ENCODE data around the gene DENND5A.

- TF ChIP-seq, protein P1, sequence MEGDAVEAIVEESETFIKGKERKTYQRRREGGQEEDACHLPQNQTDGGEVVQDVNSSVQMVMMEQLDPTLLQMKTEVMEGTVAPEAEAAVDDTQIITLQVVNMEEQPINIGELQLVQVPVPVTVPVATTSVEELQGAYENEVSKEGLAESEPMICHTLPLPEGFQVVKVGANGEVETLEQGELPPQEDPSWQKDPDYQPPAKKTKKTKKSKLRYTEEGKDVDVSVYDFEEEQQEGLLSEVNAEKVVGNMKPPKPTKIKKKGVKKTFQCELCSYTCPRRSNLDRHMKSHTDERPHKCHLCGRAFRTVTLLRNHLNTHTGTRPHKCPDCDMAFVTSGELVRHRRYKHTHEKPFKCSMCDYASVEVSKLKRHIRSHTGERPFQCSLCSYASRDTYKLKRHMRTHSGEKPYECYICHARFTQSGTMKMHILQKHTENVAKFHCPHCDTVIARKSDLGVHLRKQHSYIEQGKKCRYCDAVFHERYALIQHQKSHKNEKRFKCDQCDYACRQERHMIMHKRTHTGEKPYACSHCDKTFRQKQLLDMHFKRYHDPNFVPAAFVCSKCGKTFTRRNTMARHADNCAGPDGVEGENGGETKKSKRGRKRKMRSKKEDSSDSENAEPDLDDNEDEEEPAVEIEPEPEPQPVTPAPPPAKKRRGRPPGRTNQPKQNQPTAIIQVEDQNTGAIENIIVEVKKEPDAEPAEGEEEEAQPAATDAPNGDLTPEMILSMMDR (IDR thresholded peaks at IDR 0.05), result no peak
- TF ChIP-seq, protein P2, sequence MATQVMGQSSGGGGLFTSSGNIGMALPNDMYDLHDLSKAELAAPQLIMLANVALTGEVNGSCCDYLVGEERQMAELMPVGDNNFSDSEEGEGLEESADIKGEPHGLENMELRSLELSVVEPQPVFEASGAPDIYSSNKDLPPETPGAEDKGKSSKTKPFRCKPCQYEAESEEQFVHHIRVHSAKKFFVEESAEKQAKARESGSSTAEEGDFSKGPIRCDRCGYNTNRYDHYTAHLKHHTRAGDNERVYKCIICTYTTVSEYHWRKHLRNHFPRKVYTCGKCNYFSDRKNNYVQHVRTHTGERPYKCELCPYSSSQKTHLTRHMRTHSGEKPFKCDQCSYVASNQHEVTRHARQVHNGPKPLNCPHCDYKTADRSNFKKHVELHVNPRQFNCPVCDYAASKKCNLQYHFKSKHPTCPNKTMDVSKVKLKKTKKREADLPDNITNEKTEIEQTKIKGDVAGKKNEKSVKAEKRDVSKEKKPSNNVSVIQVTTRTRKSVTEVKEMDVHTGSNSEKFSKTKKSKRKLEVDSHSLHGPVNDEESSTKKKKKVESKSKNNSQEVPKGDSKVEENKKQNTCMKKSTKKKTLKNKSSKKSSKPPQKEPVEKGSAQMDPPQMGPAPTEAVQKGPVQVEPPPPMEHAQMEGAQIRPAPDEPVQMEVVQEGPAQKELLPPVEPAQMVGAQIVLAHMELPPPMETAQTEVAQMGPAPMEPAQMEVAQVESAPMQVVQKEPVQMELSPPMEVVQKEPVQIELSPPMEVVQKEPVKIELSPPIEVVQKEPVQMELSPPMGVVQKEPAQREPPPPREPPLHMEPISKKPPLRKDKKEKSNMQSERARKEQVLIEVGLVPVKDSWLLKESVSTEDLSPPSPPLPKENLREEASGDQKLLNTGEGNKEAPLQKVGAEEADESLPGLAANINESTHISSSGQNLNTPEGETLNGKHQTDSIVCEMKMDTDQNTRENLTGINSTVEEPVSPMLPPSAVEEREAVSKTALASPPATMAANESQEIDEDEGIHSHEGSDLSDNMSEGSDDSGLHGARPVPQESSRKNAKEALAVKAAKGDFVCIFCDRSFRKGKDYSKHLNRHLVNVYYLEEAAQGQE (IDR thresholded peaks at IDR 0.05; ENCODE audit: insufficient read depth in 1 of 2, low read depth in 2 of 2, low read length in 1 of 2), result no peak
- TF ChIP-seq POLR2AphosphoS5 (IDR thresholded peaks at IDR 0.05; ENCODE audit: low read depth, low read length), result no peak
- no peak for TF ChIP-seq TCF7L2 (IDR thresholded peaks at IDR 0.05; ENCODE audit: low read depth, low read length)
These were observed 10.7 kb downstream of the DENND5A start for GRCh38 chr11:9254416-9254815.

Measured in Panc1 (cell line).